Gastroesophageal sphincter (tissue), 4 donors: Measurements from ENCODE around the gene ZNF142. TPM values are rescaled to one million over a fixed set of nuclear protein-coding genes. Genes with fewer than 3 reads are reported as not detected.

Experiments used
- ATAC-seq: fragments of 150-250 bp; one replicate; pipeline ENCODE4 v1.9.1; 2016; ENCODE audit warnings: mild to moderate bottlenecking, moderate library complexity
- H3K27ac ChIP-seq, 4 donors: fragments of 200-600 bp; sonication (generic) in 3 of 4; 1 replicate in 3 of 4; 2 replicates in 1 of 4; pipeline ENCODE4 v1.5.1; 2016 to 2019
- H3K27me3 ChIP-seq: fragments of 200-600 bp; sonication (generic); one replicate; pipeline ENCODE4 v1.5.1; 2019
- H3K36me3 ChIP-seq, 2 donors: fragments of 200-600 bp; sonication (generic); one replicate each; pipeline ENCODE4 v1.5.1; 2019; ENCODE audit warnings: control low read depth in 1 of 2
- H3K4me1 ChIP-seq, 3 donors: fragments of 200-600 bp; sonication (generic); 1 replicate in 2 of 3; 2 replicates in 1 of 3; pipeline ENCODE4 v1.5.1; 2016 to 2019; ENCODE audit warnings: control low read depth in 2 of 3
- H3K4me3 ChIP-seq, 2 donors: fragments of 200-600 bp; sonication (generic); one replicate each; pipeline ENCODE4 v1.5.1; 2019; ENCODE audit warnings: mild to moderate bottlenecking in 1 of 2, moderate library complexity in 1 of 2
- H3K9me3 ChIP-seq, 3 donors: fragments of 200-600 bp; sonication (generic); one replicate each; pipeline ENCODE4 v1.5.1; 2017 to 2019; ENCODE audit warnings: control low read depth in 2 of 3
- EP300 ChIP-seq: sonication (generic); formaldehyde crosslinking; IDR thresholded peaks from one replicate; pipeline ENCODE4 v1.6.1; 2017; ENCODE audit warnings: antibody characterized with exemption, mild to moderate bottlenecking
- POLR2A ChIP-seq, 2 donors: fragments of 450-650 bp; IDR thresholded peaks; one replicate each; pipeline ENCODE4 v1.6.1; 2017; ENCODE audit warnings: antibody characterized with exemption in 2 of 2, mild to moderate bottlenecking in 2 of 2, moderate library complexity in 1 of 2
- POLR2AphosphoS5 ChIP-seq: sonication (generic); formaldehyde crosslinking; IDR thresholded peaks from one replicate; pipeline ENCODE4 v1.6.1; 2017; ENCODE audit warnings: antibody characterized with exemption
- WGBS, 2 donors: methylation state at CpG; one replicate each; pipeline ENCODE4 v1.1.5; 2018; ENCODE audit warnings: low coverage in 1 of 2; 5-methylcytosine and 5-hydroxymethylcytosine counted together
- total RNA-seq, 4 donors: library from RNA; depleted of rRNA; stranded (reverse); fragments of >200 nt; gene quantifications; one replicate each; pipeline ENCODE4 v1.1.0, GENCODE V29; 2016
- TF ChIP-seq, protein P1 (sequence below), 4 experiments: fragments of 200-600 bp in 2 of 4; fragments of 450-650 bp in 2 of 4; sonication (generic) in 1 of 4; IDR thresholded peaks; one replicate each; pipeline ENCODE4 v1.5.1; 2017 to 2019; ENCODE audit warnings: antibody characterized with exemption in 4 of 4, mild to moderate bottlenecking in 2 of 4, moderate library complexity in 2 of 4

The ZNF142 gene
- total RNA-seq, 4 donors from 2014 or later = 10.8 to 33.3 (median 24.6) TPM

- Histone ChIP-seq H3K4me3 (no peak overlapping the region), H3K9me3 (no peaks in the 10 kb centered on the region), H3K27ac (no peak overlapping the region), H3K36me3 (peaks cover 0 to 72% of the 10 kb centered on the region in 2 donors), H3K27me3 (no peaks in the 10 kb centered on the region), H3K4me1 (peaks cover 0 to 13% (median 0%) of the 10 kb centered on the region in 3 donors)
- TF ChIP-seq EP300 = no peak
- TF ChIP-seq, protein P1, sequence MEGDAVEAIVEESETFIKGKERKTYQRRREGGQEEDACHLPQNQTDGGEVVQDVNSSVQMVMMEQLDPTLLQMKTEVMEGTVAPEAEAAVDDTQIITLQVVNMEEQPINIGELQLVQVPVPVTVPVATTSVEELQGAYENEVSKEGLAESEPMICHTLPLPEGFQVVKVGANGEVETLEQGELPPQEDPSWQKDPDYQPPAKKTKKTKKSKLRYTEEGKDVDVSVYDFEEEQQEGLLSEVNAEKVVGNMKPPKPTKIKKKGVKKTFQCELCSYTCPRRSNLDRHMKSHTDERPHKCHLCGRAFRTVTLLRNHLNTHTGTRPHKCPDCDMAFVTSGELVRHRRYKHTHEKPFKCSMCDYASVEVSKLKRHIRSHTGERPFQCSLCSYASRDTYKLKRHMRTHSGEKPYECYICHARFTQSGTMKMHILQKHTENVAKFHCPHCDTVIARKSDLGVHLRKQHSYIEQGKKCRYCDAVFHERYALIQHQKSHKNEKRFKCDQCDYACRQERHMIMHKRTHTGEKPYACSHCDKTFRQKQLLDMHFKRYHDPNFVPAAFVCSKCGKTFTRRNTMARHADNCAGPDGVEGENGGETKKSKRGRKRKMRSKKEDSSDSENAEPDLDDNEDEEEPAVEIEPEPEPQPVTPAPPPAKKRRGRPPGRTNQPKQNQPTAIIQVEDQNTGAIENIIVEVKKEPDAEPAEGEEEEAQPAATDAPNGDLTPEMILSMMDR (IDR thresholded peaks at IDR 0.05) = no peak
- TF ChIP-seq POLR2AphosphoS5 = no peak
- no peak for TF ChIP-seq POLR2A (IDR thresholded peaks at IDR 0.05)
- WGBS, 2 donors = 94 to 100% methylated on average over 3 of the region's 4 CpGs
- ATAC-seq = no peak
Observed at GRCh38 chr2:218627939-218628338, 31.5 kb downstream of the ZNF142 start.

DNA sequence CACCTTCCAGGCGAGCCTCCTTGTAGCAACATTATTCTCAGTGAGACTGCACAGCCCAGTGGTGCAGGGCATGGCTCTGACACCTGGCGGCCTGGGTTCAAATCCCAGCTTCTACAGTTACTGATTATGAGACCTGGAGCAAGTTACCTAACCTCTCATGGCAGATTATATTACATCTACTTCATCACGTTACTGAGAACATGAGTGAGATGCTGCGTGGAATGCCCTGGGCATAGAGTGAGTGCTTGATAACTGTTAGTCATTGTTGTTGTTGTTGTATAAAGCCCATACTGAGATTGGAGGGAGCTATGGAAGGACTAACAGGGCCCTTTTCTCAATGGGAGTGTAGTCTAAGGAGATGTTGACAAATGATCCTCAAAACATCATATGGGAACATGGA is 33.1 kb downstream of the ZNF142 start:
- H3K27me3 ChIP-seq = no peaks in the 10 kb centered on the region
- ATAC-seq = no peak
- H3K27ac ChIP-seq = no peak overlapping the region
- H3K9me3 ChIP-seq = no peaks in the 10 kb centered on the region
- no peak for TF ChIP-seq POLR2A (IDR thresholded peaks at IDR 0.05)
- no peak for TF ChIP-seq POLR2AphosphoS5
- no peak for TF ChIP-seq EP300
- TF ChIP-seq, protein P1 (IDR thresholded peaks at IDR 0.05) = no peak
- no peak overlapping the region for H3K4me3 ChIP-seq
- 58 to 100% methylated on average over 1 to 2 of the region's 4 CpGs for WGBS, 2 donors
- peaks cover 0 to 64% of the 10 kb centered on the region in 2 donors for H3K36me3 ChIP-seq
- peaks cover 0 to 22% (median 0%) of the 10 kb centered on the region in 3 donors for H3K4me1 ChIP-seq

GRCh38 chr2:218623366-218623705 is 36.1 kb downstream of the ZNF142 start:
- H3K4me3 ChIP-seq = no peak overlapping the region
- H3K27me3 ChIP-seq = no peaks in the 10 kb centered on the region
- TF ChIP-seq POLR2A (IDR thresholded peaks at IDR 0.05) = no peak
- no peak for ATAC-seq
- H3K9me3 ChIP-seq = no peaks in the 10 kb centered on the region
- peaks cover 0 to 13% (median 0%) of the 10 kb centered on the region in 3 donors for H3K4me1 ChIP-seq
- no peak overlapping the region for H3K27ac ChIP-seq
- 53 to 65% methylated on average over 3 of the region's 3 CpGs for WGBS, 2 donors
- peaks cover 0 to 62% of the 10 kb centered on the region in 2 donors for H3K36me3 ChIP-seq

DNA sequence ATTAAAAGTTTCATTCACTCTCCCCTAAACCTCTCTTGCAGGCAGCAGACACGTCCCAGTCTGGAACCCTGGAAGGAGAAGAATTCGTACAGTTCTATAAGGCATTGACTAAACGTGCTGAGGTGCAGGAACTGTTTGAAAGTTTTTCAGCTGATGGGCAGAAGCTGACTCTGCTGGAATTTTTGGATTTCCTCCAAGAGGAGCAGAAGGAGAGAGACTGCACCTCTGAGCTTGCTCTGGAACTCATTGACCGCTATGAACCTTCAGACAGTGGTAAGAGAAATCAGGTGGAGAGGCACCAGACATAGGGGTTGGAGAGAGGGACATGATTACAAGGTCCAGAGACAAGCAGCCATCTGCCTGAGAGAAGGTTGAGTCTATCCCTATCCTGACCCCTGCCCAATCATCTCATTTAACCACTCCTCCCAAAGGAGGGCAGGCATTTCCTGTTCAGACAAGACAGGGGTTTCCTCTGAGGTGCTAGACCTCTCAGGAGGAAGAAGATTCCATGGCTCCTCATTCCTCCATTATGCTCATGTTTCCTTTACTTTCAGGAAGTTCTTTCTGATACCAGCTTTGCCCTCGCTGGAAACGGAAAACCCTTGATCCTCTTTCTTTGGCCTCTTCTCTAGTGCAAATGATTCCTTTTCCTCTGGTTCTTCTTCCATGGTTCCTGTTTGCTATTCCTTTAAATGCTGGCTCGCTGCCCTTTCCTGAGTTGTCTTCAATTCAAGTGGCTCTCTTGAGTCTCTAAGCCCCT is 36.6 kb downstream of the ZNF142 start:
- Histone ChIP-seq H3K9me3 (no peaks in the 10 kb centered on the region), H3K4me3 (no peak overlapping the region), H3K36me3 (peaks cover 0 to 62% of the 10 kb centered on the region in 2 donors), H3K27ac (no peak overlapping the region), H3K4me1 (peaks cover 0 to 13% (median 0%) of the 10 kb centered on the region in 3 donors), H3K27me3 (no peaks in the 10 kb centered on the region)
- WGBS, 2 donors = 30 to 60% methylated on average over 4 to 7 of the region's 7 CpGs
- no peak for ATAC-seq
- TF ChIP-seq POLR2AphosphoS5 (no peak), EP300 (no peak), POLR2A (IDR thresholded peaks at IDR 0.05) (no peak)
- TF ChIP-seq, protein P1 (IDR thresholded peaks at IDR 0.05) = no peak

GRCh38 chr2:218621007-218621406 is 38.4 kb downstream of the ZNF142 start:
- Histone ChIP-seq H3K4me3 (no peak overlapping the region), H3K36me3 (peaks cover 0 to 49% of the 10 kb centered on the region in 2 donors), H3K4me1 (peaks cover 0 to 19% (median 0%) of the 10 kb centered on the region in 3 donors), H3K27me3 (no peaks in the 10 kb centered on the region), H3K27ac (no peak overlapping the region), H3K9me3 (no peaks in the 10 kb centered on the region)
- WGBS, 2 donors = 90 to 100% methylated on average over 1 to 3 of the region's 7 CpGs
- TF ChIP-seq POLR2A (IDR thresholded peaks at IDR 0.05) = no peak
- TF ChIP-seq, protein P1 (IDR thresholded peaks at IDR 0.05) = no peak
- TF ChIP-seq EP300 = no peak
- no peak for TF ChIP-seq POLR2AphosphoS5
- no peak for ATAC-seq
